Measurements from ENCODE around the gene RPS29. TPM values are rescaled to one million over a fixed set of nuclear protein-coding genes. Genes with fewer than 3 reads are reported as not detected.

RPS29 gene
- total and polyA plus RNA-seq, 2 of the 13 experiments (the other 11 are each of a cell fraction or from before 2014, with no cell fraction given): 4,303 to 8,215 TPM

DNA sequence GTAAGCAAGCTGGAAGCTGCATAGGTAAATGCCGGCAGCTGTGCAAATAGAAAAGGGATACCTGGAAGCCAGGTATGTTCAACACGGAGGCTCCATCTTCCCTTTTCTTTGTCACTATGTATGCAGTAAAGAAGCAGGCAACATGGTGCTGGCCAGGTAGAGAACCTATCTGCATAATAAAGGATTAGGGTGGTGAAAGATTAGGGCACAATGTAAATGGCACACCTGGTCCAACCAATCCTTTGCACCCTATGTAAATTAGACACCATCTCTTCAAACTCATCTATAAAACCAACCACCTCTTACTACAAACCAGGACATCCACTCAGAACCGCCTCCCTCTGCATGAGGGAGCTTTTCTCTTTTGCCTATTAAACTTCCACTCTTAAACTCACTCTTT is 32.3 kb downstream of the RPS29 start (continued):
- TF ChIP-seq ZNF407 (CRISPR knock-in tag; IDR thresholded peaks at IDR 0.05; ENCODE audit: not compliant biosample characterization): no peak
- TF ChIP-seq USF2 (IDR thresholded peaks at IDR 0.05; ENCODE audit: low read depth, low read length): no peak
- no peak for TF ChIP-seq USF2 (CRISPR knock-in tag; IDR thresholded peaks at IDR 0.05; ENCODE audit: borderline replicate concordance)
- TF ChIP-seq ATRX (CRISPR knock-in tag; IDR thresholded peaks at IDR 0.05; ENCODE audit: borderline replicate concordance): no peak
- no peak for TF ChIP-seq RELA (CRISPR knock-in tag; IDR thresholded peaks at IDR 0.05)
- no peak for TF ChIP-seq ZNF713 (CRISPR knock-in tag; IDR thresholded peaks at IDR 0.05)
